ENCODE data around the gene SPATA31D1. TPM values are rescaled to one million over a fixed set of nuclear protein-coding genes. Genes with fewer than 3 reads are reported as not detected.

Gene SPATA31D1
- total RNA-seq, 1 experiment from 2014 or later, result not detected

- Mint-ChIP-seq H3K27ac (no peak overlapping the region), H3K27me3 (ENCODE audit: low read depth) (no peaks in the 10 kb centered on the region; the same call in 1 of the 2 replicates), H3K36me3 (no peaks in the 10 kb centered on the region), H3K4me1 (0 out of 2 replicates have a peak, but pooled peaks cover 4% of the 10 kb centered on the region), H3K9me3 (peaks cover 5% of the 10 kb centered on the region), H3K4me3 (no peak overlapping the region)
- ChIA-PET POLR2A (no interaction called here), CTCF (no interaction called here)
- ATAC-seq, result no peak
- no peak for TF ChIP-seq ZNF396 (CRISPR knock-in tag; IDR thresholded peaks at IDR 0.05; ENCODE audit: borderline replicate concordance)
- TF ChIP-seq, protein P1, sequence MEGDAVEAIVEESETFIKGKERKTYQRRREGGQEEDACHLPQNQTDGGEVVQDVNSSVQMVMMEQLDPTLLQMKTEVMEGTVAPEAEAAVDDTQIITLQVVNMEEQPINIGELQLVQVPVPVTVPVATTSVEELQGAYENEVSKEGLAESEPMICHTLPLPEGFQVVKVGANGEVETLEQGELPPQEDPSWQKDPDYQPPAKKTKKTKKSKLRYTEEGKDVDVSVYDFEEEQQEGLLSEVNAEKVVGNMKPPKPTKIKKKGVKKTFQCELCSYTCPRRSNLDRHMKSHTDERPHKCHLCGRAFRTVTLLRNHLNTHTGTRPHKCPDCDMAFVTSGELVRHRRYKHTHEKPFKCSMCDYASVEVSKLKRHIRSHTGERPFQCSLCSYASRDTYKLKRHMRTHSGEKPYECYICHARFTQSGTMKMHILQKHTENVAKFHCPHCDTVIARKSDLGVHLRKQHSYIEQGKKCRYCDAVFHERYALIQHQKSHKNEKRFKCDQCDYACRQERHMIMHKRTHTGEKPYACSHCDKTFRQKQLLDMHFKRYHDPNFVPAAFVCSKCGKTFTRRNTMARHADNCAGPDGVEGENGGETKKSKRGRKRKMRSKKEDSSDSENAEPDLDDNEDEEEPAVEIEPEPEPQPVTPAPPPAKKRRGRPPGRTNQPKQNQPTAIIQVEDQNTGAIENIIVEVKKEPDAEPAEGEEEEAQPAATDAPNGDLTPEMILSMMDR (IDR thresholded peaks at IDR 0.05), result no peak
- TF ChIP-seq GTF2I (CRISPR knock-in tag; conservative IDR thresholded peaks at IDR 0.05), result no peak
- TF ChIP-seq, protein P2, sequence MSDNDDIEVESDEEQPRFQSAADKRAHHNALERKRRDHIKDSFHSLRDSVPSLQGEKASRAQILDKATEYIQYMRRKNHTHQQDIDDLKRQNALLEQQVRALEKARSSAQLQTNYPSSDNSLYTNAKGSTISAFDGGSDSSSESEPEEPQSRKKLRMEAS (CRISPR knock-in tag; IDR thresholded peaks at IDR 0.05), result no peak
- TF ChIP-seq ZMAT4 (CRISPR knock-in tag; IDR thresholded peaks at IDR 0.05), result no peak
- TF ChIP-seq SOX15 (CRISPR knock-in tag; IDR thresholded peaks at IDR 0.05), result no peak
- no peak for DNase-seq (ENCODE audit: low spot score)
Measured at GRCh38 chr9:81986051-81986450, 2.5 kb upstream of the SPATA31D1 start.

- no peak for ATAC-seq
- Mint-ChIP-seq H3K27ac (no peak overlapping the region), H3K36me3 (no peaks in the 10 kb centered on the region), H3K9me3 (peaks cover 23% of the 10 kb centered on the region), H3K4me1 (0 out of 2 replicates have a peak, but pooled peaks cover 4% of the 10 kb centered on the region), H3K27me3 (ENCODE audit: low read depth) (no peaks in the 10 kb centered on the region; the same call in 1 of the 2 replicates), H3K4me3 (no peak overlapping the region)
- ChIA-PET CTCF (no interaction called here), POLR2A (interaction anchor here (0.6 kb wide), 1 partner anchor 119 kb away, joined by 3 read pairs; no protein-coding TSS in a partner anchor)
- no peak for DNase-seq (ENCODE audit: low spot score)
- TF ChIP-seq, protein P3, sequence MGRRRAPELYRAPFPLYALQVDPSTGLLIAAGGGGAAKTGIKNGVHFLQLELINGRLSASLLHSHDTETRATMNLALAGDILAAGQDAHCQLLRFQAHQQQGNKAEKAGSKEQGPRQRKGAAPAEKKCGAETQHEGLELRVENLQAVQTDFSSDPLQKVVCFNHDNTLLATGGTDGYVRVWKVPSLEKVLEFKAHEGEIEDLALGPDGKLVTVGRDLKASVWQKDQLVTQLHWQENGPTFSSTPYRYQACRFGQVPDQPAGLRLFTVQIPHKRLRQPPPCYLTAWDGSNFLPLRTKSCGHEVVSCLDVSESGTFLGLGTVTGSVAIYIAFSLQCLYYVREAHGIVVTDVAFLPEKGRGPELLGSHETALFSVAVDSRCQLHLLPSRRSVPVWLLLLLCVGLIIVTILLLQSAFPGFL (CRISPR knock-in tag; IDR thresholded peaks at IDR 0.05; ENCODE audit: borderline replicate concordance), result no peak
- TF ChIP-seq SOX15 (CRISPR knock-in tag; IDR thresholded peaks at IDR 0.05) (no peak), TP53 (CRISPR knock-in tag; IDR thresholded peaks at IDR 0.05) (no peak), ZNF219 (CRISPR knock-in tag; IDR thresholded peaks at IDR 0.05; ENCODE audit: borderline replicate concordance) (no peak), ZNF317 (CRISPR knock-in tag; IDR thresholded peaks at IDR 0.05; ENCODE audit: borderline replicate concordance, low read depth) (no peak), HMGA2 (CRISPR knock-in tag; IDR thresholded peaks at IDR 0.05) (no peak), ELF4 (CRISPR knock-in tag; IDR thresholded peaks at IDR 0.05; ENCODE audit: low read depth) (no peak), ZNF423 (CRISPR knock-in tag; IDR thresholded peaks at IDR 0.05) (no peak), ZMAT4 (CRISPR knock-in tag; IDR thresholded peaks at IDR 0.05) (no peak), ZNF263 (CRISPR knock-in tag; IDR thresholded peaks at IDR 0.05; ENCODE audit: low read depth) (no peak), ATF6 (CRISPR knock-in tag; IDR thresholded peaks at IDR 0.05) (no peak)
- TF ChIP-seq, protein P4, sequence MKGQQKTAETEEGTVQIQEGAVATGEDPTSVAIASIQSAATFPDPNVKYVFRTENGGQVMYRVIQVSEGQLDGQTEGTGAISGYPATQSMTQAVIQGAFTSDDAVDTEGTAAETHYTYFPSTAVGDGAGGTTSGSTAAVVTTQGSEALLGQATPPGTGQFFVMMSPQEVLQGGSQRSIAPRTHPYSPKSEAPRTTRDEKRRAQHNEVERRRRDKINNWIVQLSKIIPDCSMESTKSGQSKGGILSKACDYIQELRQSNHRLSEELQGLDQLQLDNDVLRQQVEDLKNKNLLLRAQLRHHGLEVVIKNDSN (CRISPR knock-in tag; IDR thresholded peaks at IDR 0.05), result no peak
Measured at GRCh38 chr9:81989700-81990099, 1.1 kb downstream of the SPATA31D1 start.

Data from WTC11 (cell line).